ENCODE results near the gene HMCN2. TPM values are rescaled to one million over a fixed set of nuclear protein-coding genes. Genes with fewer than 3 reads are reported as not detected.

HMCN2 gene
- total RNA-seq, 1 donor: under 0.01 TPM

DNA sequence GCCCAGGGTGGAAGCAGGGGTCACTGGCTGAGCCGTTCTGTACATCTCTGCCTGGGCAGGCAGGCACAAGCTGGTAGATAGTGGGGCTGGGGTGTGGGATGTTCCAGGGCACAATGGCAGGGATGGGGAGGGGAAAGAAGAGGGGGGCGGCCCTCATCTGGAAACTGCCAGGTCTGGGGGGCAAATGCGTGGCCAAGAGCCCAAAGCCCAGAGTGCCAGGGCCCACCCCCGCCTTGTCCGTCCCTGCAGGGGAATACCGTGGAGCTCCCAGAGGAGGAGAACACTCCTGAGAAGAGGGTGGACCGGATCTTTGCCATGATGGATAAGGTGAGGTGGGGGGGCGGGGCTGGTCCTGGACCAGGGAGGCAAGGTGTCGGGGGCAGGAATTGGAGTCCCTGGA is 42.7 kb upstream of the HMCN2 start:
- peaks cover 4% of the 10 kb centered on the region for H3K9me3 ChIP-seq (ENCODE audit: low read depth, low read length)
- H3K4me1 ChIP-seq (ENCODE audit: insufficient read depth, low read length): no peaks in the 10 kb centered on the region

DNA sequence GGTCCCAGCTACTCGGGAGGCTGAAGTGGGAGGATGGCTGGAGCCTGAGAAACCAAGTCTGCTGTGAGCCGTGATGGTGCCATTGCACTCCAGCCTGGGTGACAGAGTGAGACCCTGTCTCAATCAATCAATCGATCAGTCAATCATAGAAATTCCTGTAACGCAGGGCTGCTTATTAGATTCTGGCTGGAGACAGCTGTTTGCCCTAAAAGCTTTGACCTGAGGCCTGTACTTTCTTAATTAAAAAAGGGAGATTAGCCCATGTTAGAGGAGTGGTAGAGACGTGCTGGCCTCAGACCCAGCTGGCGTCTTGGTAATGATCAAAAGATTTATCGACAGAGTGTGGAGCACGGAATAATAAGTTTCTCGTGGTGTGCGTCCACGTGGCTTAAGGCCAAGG is 40.5 kb upstream of the HMCN2 start:
- Histone ChIP-seq H4K20me1 (ENCODE audit: insufficient read depth, low read length) (no peaks in the 10 kb centered on the region), H3K4me1 (ENCODE audit: insufficient read depth, low read length) (no peaks in the 10 kb centered on the region), H3K27ac (ENCODE audit: low read depth, low read length) (no peak overlapping the region), H3K4me3 (ENCODE audit: insufficient read depth, low read length) (no peak overlapping the region), H3K9me3 (ENCODE audit: low read depth, low read length) (peaks cover 4% of the 10 kb centered on the region), H3K4me2 (ENCODE audit: insufficient read depth, low read length) (no peak overlapping the region), H3K36me3 (ENCODE audit: insufficient read depth, low read length) (peaks cover 42% of the 10 kb centered on the region), H2AFZ (ENCODE audit: low read length) (no peak overlapping the region), H3K27me3 (ENCODE audit: insufficient read depth, low read length) (no peaks in the 10 kb centered on the region), H3K79me2 (ENCODE audit: insufficient read depth, low read length) (peaks cover 4% of the 10 kb centered on the region)
- DNase-seq (ENCODE audit: insufficient read length, low spot score, missing footprints): no peak
- TF ChIP-seq, protein P1, sequence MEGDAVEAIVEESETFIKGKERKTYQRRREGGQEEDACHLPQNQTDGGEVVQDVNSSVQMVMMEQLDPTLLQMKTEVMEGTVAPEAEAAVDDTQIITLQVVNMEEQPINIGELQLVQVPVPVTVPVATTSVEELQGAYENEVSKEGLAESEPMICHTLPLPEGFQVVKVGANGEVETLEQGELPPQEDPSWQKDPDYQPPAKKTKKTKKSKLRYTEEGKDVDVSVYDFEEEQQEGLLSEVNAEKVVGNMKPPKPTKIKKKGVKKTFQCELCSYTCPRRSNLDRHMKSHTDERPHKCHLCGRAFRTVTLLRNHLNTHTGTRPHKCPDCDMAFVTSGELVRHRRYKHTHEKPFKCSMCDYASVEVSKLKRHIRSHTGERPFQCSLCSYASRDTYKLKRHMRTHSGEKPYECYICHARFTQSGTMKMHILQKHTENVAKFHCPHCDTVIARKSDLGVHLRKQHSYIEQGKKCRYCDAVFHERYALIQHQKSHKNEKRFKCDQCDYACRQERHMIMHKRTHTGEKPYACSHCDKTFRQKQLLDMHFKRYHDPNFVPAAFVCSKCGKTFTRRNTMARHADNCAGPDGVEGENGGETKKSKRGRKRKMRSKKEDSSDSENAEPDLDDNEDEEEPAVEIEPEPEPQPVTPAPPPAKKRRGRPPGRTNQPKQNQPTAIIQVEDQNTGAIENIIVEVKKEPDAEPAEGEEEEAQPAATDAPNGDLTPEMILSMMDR (IDR thresholded peaks at IDR 0.05; ENCODE audit: extremely low read depth, low read depth, low read length): no peak

More for the DNA sequence above, 42.7 kb upstream of the HMCN2 start:
- peak; percentile 14 for DNase-seq (ENCODE audit: insufficient read length, low spot score, missing footprints)
- no peaks in the 10 kb centered on the region for H3K27me3 ChIP-seq (ENCODE audit: insufficient read depth, low read length)
- no peak overlapping the region for H3K4me2 ChIP-seq (ENCODE audit: insufficient read depth, low read length)
- peaks cover 19% of the 10 kb centered on the region for H3K79me2 ChIP-seq (ENCODE audit: insufficient read depth, low read length)
- H4K20me1 ChIP-seq (ENCODE audit: insufficient read depth, low read length): peaks cover 4% of the 10 kb centered on the region
- no peak overlapping the region for H2AFZ ChIP-seq (ENCODE audit: low read length)
- H3K4me3 ChIP-seq (ENCODE audit: insufficient read depth, low read length): no peak overlapping the region
- TF ChIP-seq, protein P1 (IDR thresholded peaks at IDR 0.05; ENCODE audit: extremely low read depth, low read depth, low read length): no peak
- H3K36me3 ChIP-seq (ENCODE audit: insufficient read depth, low read length): peaks cover 47% of the 10 kb centered on the region
- no peak overlapping the region for H3K27ac ChIP-seq (ENCODE audit: low read depth, low read length)

DNA sequence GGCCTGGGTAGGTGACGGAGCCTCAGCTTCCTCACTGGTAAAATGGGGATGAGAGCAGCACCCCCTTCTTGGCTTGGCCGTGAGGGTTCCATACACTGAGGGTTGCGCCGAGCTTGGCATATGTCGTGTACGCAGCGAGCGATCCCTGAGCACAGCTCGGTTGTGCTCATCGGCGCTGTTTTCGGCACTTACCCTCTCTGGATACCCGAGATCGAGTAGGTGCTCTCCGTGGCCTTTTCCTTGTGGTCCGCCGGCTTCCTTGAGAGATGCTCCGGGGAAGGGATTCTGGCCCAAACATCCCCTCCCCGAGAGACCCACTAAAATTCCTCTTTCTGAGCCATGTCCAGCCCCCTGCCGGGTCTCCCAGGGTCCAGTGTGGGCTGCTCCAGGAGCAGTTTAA is 40.0 kb upstream of the HMCN2 start:
- TF ChIP-seq, protein P1 (IDR thresholded peaks at IDR 0.05; ENCODE audit: extremely low read depth, low read depth, low read length): no peak
- Histone ChIP-seq H2AFZ (ENCODE audit: low read length) (no peak overlapping the region), H3K79me2 (ENCODE audit: insufficient read depth, low read length) (peaks cover 4% of the 10 kb centered on the region), H3K9me3 (ENCODE audit: low read depth, low read length) (peaks cover 4% of the 10 kb centered on the region), H3K4me1 (ENCODE audit: insufficient read depth, low read length) (no peaks in the 10 kb centered on the region), H4K20me1 (ENCODE audit: insufficient read depth, low read length) (no peaks in the 10 kb centered on the region), H3K36me3 (ENCODE audit: insufficient read depth, low read length) (peaks cover 42% of the 10 kb centered on the region), H3K4me2 (ENCODE audit: insufficient read depth, low read length) (no peak overlapping the region), H3K27ac (ENCODE audit: low read depth, low read length) (no peak overlapping the region), H3K4me3 (ENCODE audit: insufficient read depth, low read length) (no peak overlapping the region), H3K27me3 (ENCODE audit: insufficient read depth, low read length) (no peaks in the 10 kb centered on the region)
- DNase-seq (ENCODE audit: insufficient read length, low spot score, missing footprints): peak; percentile 15

DNA sequence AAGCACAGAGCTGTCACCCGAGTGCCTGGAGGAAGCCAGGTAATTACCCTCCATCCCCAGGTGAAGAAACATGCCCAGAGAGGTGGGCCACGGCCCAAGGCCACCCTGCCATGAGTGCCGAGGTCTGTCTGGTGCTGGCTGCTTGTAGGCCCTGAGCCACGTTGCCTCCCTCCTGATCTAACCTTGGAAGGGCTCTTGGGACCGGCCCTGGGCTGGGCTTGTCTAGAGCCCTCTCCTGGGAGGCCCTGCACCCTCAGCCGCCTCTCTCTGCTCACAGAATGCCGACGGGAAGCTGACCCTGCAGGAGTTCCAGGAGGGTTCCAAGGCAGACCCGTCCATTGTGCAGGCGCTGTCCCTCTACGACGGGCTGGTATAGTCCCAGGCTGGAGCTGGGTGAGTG is 39.4 kb upstream of the HMCN2 start:
- no peaks in the 10 kb centered on the region for H3K4me1 ChIP-seq (ENCODE audit: insufficient read depth, low read length)
- peaks cover 42% of the 10 kb centered on the region for H3K36me3 ChIP-seq (ENCODE audit: insufficient read depth, low read length)
- peaks cover 4% of the 10 kb centered on the region for H3K79me2 ChIP-seq (ENCODE audit: insufficient read depth, low read length)
- no peak overlapping the region for H3K4me3 ChIP-seq (ENCODE audit: insufficient read depth, low read length)
- no peaks in the 10 kb centered on the region for H3K27me3 ChIP-seq (ENCODE audit: insufficient read depth, low read length)
- no peak overlapping the region for H3K27ac ChIP-seq (ENCODE audit: low read depth, low read length)
- peak; percentile 10 for DNase-seq (ENCODE audit: insufficient read length, low spot score, missing footprints)
- H4K20me1 ChIP-seq (ENCODE audit: insufficient read depth, low read length): no peaks in the 10 kb centered on the region
- H3K9me3 ChIP-seq (ENCODE audit: low read depth, low read length): peaks cover 4% of the 10 kb centered on the region
- H2AFZ ChIP-seq (ENCODE audit: low read length): no peak overlapping the region
- TF ChIP-seq, protein P1 (IDR thresholded peaks at IDR 0.05; ENCODE audit: extremely low read depth, low read depth, low read length): no peak
- H3K4me2 ChIP-seq (ENCODE audit: insufficient read depth, low read length): no peak overlapping the region
